Measurements from ENCODE around the gene CDH16. TPM values are rescaled to one million over a fixed set of nuclear protein-coding genes. Genes with fewer than 3 reads are reported as not detected.
"Not testable (repeated sequence)": the region's sequence is repeated elsewhere in the genome, so short reads cannot be mapped to it uniquely, and the experiment has no call there.

CDH16 gene
- polyA plus RNA-seq (2013, experiment 1 of 2), result not detected
- polyA plus RNA-seq (2013, experiment 2 of 2), result not detected

GRCh38 chr16:66918803-66919568 lies at the start of gene CDH16:
CDH16 (minus strand) TSS chr16:66918885; CDS start chr16:66918065, 820 bp downstream.
- Histone ChIP-seq H3K9ac (ENCODE audit: low read depth, low read length) (no peak within 1 kb of the TSS), H3K27ac (ENCODE audit: low read depth, low read length) (no peak within 1 kb of the TSS), H3K27me3 (ENCODE audit: insufficient read depth, low read length) (peaks cover 21% of the 10 kb centered on the region), H3K4me1 (ENCODE audit: insufficient read depth, low read length) (no peaks in the 10 kb centered on the region), H3K4me3 (ENCODE audit: low read length) (no peak within 1 kb of the TSS), H3K36me3 (ENCODE audit: insufficient read depth, low read length) (no peaks in the 10 kb centered on the region), H3K9me3 (ENCODE audit: insufficient read depth, low read depth, low read length) (no peaks in the 10 kb centered on the region)
- WGBS, result 85% methylated on average over 7 of the region's 7 CpGs

- 94% methylated on average over 6 of the region's 6 CpGs for WGBS
- Histone ChIP-seq H3K27ac (ENCODE audit: low read depth, low read length) (no peak overlapping the region), H3K4me3 (ENCODE audit: low read length) (no peak overlapping the region), H3K9me3 (ENCODE audit: insufficient read depth, low read depth, low read length) (no peaks in the 10 kb centered on the region), H3K27me3 (ENCODE audit: insufficient read depth, low read length) (no peaks in the 10 kb centered on the region; the same call in 1 of the 2 replicates), H3K36me3 (ENCODE audit: insufficient read depth, low read length) (no peaks in the 10 kb centered on the region), H3K9ac (ENCODE audit: low read depth, low read length) (no peak overlapping the region), H3K4me1 (ENCODE audit: insufficient read depth, low read length) (no peaks in the 10 kb centered on the region)
Measured at GRCh38 chr16:66964049-66964448, 45.4 kb upstream of the CDH16 start.

DNA sequence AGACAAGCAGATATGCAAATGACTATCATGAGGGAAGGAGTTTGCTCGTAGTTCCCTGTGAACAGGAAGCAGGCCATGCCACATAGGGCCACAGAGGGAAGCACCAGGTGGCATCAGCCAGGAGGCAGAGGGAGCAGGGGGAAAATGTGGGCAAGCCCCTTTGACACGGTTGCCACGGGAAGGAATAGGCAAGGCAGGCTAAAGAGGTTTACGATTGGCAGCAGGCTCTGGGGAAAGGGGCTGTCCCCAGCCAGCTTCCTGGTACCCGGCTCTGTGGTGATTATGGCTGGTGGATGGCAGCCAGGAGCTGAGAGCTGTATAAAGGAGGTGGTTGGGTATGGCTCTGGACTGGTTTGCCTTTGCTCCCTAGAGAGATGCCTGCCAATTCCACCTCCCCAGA lies 43.2 kb upstream of the CDH16 start:
- Histone ChIP-seq H3K9ac (ENCODE audit: low read depth, low read length) (no peak overlapping the region), H3K4me1 (ENCODE audit: insufficient read depth, low read length) (no peaks in the 10 kb centered on the region), H3K4me3 (ENCODE audit: low read length) (no peak overlapping the region), H3K27ac (ENCODE audit: low read depth, low read length) (no peak overlapping the region), H3K9me3 (ENCODE audit: insufficient read depth, low read depth, low read length) (no peaks in the 10 kb centered on the region), H3K36me3 (ENCODE audit: insufficient read depth, low read length) (no peaks in the 10 kb centered on the region), H3K27me3 (ENCODE audit: insufficient read depth, low read length) (no peaks in the 10 kb centered on the region; the same call in 1 of the 2 replicates)
- 90% methylated on average over 5 of the region's 5 CpGs for WGBS

DNA sequence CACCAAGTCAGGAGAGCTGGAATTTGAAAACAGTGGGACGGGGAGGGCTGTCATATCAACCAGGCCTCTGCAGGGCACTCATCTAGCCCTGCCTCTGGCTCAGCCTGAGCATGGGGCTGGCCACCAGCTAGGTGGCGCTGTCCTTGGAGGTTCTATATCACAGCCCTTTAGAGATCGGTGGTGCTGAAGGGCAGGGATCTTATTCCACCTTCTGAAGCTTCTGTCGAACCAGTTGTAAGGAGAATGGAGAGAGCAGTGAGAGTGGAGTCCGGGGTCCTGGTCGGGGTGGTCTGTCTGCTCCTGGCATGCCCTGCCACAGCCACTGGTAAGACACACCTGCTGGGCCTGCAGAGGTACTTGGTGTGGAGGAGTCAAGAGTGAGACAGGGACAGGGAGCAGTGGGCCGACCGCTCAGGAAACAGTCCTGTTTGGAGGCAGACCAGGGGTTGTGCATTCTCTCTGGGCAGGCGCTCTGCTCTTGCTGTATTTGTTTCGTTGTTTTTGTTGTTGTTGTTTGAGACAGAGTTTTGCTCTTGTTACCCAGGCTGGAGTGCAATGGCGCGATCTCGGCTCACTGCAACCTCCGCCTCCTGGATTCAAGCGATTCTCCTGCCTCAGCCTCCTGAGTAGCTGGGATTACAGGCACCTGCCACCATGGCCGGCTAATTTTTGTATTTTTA lies 42.5 kb upstream of the CDH16 start, which contains the start of gene CES3:
CES3 (plus strand) TSS at position 202 of the 680 bp plus-strand sequence; CDS start at position 244, 42 bp downstream.
- Histone ChIP-seq H3K9me3 (ENCODE audit: insufficient read depth, low read depth, low read length) (no peaks in the 10 kb centered on the region), H3K27ac (ENCODE audit: low read depth, low read length) (no peak within 1 kb of the TSS), H3K4me1 (ENCODE audit: insufficient read depth, low read length) (no peaks in the 10 kb centered on the region), H3K36me3 (ENCODE audit: insufficient read depth, low read length) (no peaks in the 10 kb centered on the region), H3K4me3 (ENCODE audit: low read length) (peak within 1 kb of the TSS; percentile 48), H3K27me3 (ENCODE audit: insufficient read depth, low read length) (no peaks in the 10 kb centered on the region; the same call in 1 of the 2 replicates), H3K9ac (ENCODE audit: low read depth, low read length) (no peak within 1 kb of the TSS)
- WGBS, result 63% methylated on average over 16 of the region's 16 CpGs

GRCh38 chr16:66960270-66960669 lies 41.6 kb upstream of the CDH16 start:
- Histone ChIP-seq H3K9ac (ENCODE audit: low read depth, low read length) (no peak overlapping the region), H3K27ac (ENCODE audit: low read depth, low read length) (no peak overlapping the region), H3K9me3 (ENCODE audit: insufficient read depth, low read depth, low read length) (no peaks in the 10 kb centered on the region), H3K4me3 (ENCODE audit: low read length) (no peak overlapping the region), H3K36me3 (ENCODE audit: insufficient read depth, low read length) (no peaks in the 10 kb centered on the region), H3K27me3 (ENCODE audit: insufficient read depth, low read length) (no peaks in the 10 kb centered on the region; the same call in 1 of the 2 replicates), H3K4me1 (ENCODE audit: insufficient read depth, low read length) (no peaks in the 10 kb centered on the region)
- 98% methylated on average over 1 of the region's 1 CpG for WGBS

DNA sequence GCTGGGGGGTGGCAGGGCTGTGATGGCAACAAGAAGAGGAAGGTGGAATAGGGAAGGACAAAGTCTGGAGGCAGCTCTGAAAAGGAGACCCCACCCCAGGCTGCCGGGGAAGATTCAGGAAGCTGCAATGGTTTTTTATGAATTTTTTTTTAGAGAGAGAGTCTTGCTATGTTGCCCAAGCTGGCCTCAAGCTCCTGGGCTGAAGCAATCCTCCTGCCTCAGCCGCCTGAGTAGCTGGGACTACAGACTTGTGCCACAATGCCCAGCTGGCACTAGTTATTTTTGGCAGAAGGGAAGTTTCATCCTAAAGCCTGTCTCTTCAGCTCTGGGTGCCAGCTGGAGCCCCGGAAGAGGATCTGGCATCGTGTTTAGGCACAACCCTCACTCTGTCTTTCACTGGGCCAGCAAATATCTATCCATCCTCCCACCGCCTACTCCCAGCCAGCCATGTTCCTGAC lies 41.0 kb upstream of the CDH16 start:
- H3K9me3 ChIP-seq (ENCODE audit: insufficient read depth, low read depth, low read length), result no peaks in the 10 kb centered on the region
- H3K27ac ChIP-seq (ENCODE audit: low read depth, low read length), result no peak overlapping the region
- no peaks in the 10 kb centered on the region for H3K36me3 ChIP-seq (ENCODE audit: insufficient read depth, low read length)
- no peaks in the 10 kb centered on the region for H3K4me1 ChIP-seq (ENCODE audit: insufficient read depth, low read length)
- H3K27me3 ChIP-seq (ENCODE audit: insufficient read depth, low read length), result no peaks in the 10 kb centered on the region; the same call in 1 of the 2 replicates
- 87% methylated on average over 5 of the region's 5 CpGs for WGBS
- H3K9ac ChIP-seq (ENCODE audit: low read depth, low read length), result no peak overlapping the region
- no peak overlapping the region for H3K4me3 ChIP-seq (ENCODE audit: low read length)

DNA sequence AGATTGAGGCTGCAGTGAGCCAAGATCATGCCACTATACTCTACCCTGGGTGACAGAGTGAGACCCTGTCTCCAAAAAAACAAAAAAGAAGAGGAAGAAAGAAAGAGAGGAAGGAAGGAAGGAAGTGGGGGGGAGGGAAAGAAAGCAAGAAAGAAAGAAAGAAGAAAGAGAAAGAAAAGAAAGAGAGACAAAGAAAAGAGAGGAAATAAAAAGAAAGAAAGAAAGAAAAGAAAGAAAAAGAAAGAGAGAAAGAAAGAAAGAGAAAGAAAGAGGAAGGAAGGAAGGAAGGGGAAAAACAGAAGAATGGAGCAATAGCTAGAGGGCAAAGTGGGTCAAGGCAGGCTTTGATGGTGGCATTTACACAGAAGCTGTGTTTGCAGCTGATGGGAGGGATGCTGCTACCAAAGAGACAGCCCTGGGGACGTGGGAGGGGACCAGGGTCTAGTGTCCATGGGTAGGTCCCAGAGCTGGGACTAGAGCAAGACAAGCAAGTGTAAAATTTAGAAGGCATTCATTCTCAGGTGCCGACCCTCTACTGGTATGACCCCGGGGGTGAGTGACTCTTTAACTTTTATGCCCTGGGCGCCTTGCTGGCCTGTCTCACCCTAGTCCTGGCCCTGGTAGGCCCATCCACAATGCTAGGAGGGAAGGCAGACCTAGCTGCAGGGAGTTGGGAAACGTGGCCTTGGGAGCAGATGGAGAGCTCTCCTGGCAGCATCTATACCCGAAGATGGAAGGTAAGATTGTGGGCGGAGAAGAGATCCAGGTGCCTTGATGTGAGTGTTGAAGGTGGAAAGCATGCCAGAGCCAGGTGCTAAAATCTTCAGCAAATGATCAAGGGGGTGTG lies 40.4 kb upstream of the CDH16 start:
- Histone ChIP-seq H3K4me1 (ENCODE audit: insufficient read depth, low read length) (no peaks in the 10 kb centered on the region), H3K4me3 (ENCODE audit: low read length) (no peak overlapping the region), H3K9me3 (ENCODE audit: insufficient read depth, low read depth, low read length) (no peaks in the 10 kb centered on the region), H3K27ac (ENCODE audit: low read depth, low read length) (no peak overlapping the region), H3K9ac (ENCODE audit: low read depth, low read length) (no peak overlapping the region), H3K36me3 (ENCODE audit: insufficient read depth, low read length) (no peaks in the 10 kb centered on the region), H3K27me3 (ENCODE audit: insufficient read depth, low read length) (no peaks in the 10 kb centered on the region; the same call in 1 of the 2 replicates)
- WGBS, result 83% methylated on average over 7 of the region's 7 CpGs

GRCh38 chr16:66956154-66956457 lies 37.4 kb upstream of the CDH16 start:
- not testable (repeated sequence) for H3K9ac ChIP-seq (ENCODE audit: low read depth, low read length)
- no CpG with 5 or more reads among the region's 1 CpG for WGBS

DNA sequence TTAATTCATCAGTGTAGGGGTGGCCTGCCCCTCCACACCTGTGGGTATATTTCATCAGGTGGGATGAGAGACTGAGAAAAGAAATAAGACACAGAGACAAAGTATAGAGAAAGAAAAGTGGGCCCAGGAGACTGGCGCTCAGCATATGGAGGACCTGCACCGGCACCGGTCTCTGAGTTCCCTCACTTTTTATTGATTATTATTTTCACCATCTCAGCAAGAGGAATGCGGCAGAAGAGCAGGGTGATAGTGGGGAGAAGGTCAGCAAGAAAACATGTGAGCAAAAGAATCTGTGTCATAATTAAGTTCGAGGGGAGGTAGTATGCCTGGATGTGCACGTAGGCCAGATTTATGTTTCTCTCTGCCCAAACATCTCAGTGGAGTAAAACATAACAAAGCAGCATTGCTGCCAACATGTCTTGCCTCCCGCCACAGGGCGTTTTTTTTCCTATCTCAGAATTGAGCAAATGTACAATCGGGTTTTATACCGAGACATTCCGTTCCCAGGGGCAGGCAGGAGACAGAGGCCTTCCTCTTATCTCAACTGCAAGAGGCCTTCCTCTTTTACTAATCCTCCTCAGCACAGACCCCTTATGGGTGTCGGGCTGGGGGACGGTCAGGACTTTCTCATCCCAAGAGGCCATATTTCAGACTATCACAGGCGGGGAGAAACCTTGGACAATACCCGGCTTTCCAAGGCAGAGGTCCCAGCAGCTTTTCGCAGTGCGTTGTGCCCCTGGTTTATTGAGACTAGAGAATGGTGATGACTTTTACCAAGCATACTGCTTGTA lies 36.9 kb upstream of the CDH16 start:
- WGBS, result 91% methylated on average over 15 of the region's 17 CpGs

More at GRCh38 chr16:66956154-66956457, 37.4 kb upstream of the CDH16 start:
- H3K36me3 ChIP-seq (ENCODE audit: insufficient read depth, low read length); H3K4me1 ChIP-seq (ENCODE audit: insufficient read depth, low read length); H3K9me3 ChIP-seq (ENCODE audit: insufficient read depth, low read depth, low read length); H3K27ac ChIP-seq (ENCODE audit: low read depth, low read length); H3K4me3 ChIP-seq (ENCODE audit: low read length); H3K27me3 ChIP-seq (ENCODE audit: insufficient read depth, low read length): not testable (repeated sequence)

DNA sequence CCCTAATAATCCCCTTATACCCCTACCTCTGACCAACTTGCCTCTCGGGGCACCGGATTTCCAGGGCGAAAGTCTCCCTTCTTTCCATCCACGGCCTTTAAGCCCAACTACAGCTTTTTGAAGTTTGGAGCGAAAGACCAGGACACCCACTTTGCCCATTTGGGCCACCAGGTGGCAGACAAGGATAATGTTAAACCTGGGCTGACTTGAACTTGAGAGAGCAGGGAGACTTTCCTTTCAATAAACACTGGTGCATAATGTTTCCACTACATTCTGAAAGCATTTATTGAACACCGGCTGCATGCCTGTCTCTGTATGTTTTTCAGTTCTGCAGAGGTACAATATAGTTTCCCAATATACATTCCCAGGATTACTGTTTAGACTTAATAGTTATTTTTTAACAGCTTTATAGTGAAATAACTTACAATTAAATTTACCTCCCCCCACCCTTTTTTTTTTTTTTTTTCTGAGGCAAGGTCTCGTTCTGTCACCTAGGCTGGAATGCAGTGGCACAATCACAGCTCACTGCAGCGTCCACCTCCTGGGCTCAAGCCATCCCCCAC lies 35.5 kb upstream of the CDH16 start:
- 40% methylated on average over 8 of the region's 8 CpGs for WGBS
- Histone ChIP-seq H3K27me3 (ENCODE audit: insufficient read depth, low read length) (peaks cover 7% of the 10 kb centered on the region), H3K36me3 (ENCODE audit: insufficient read depth, low read length) (no peaks in the 10 kb centered on the region), H3K4me1 (ENCODE audit: insufficient read depth, low read length) (no peaks in the 10 kb centered on the region), H3K4me3 (ENCODE audit: low read length) (no peak overlapping the region), H3K27ac (ENCODE audit: low read depth, low read length) (no peak overlapping the region), H3K9ac (ENCODE audit: low read depth, low read length) (no peak overlapping the region), H3K9me3 (ENCODE audit: insufficient read depth, low read depth, low read length) (0 out of 2 replicates have a peak, but pooled peaks cover 9% of the 10 kb centered on the region)

More for the DNA sequence above, 36.9 kb upstream of the CDH16 start:
- H3K9ac ChIP-seq (ENCODE audit: low read depth, low read length); H3K4me1 ChIP-seq (ENCODE audit: insufficient read depth, low read length); H3K27ac ChIP-seq (ENCODE audit: low read depth, low read length); H3K36me3 ChIP-seq (ENCODE audit: insufficient read depth, low read length); H3K9me3 ChIP-seq (ENCODE audit: insufficient read depth, low read depth, low read length); H3K27me3 ChIP-seq (ENCODE audit: insufficient read depth, low read length); H3K4me3 ChIP-seq (ENCODE audit: low read length): not testable (repeated sequence)

Measured in HUES64 (cell line).